C4-2B (cell line): Measurements from ENCODE around the gene B4GALNT2.

Experiments used
- CTCF ChIP-seq: fragments of 450-650 bp; conservative IDR thresholded peaks from 2 replicates; pipeline ENCODE4 v1.5.1; 2017; ENCODE audit warnings: mild to moderate bottlenecking
- ZFX ChIP-seq: fragments of 450-650 bp; IDR thresholded peaks from 2 replicates; pipeline ENCODE4 v1.6.1; 2017

GRCh38 chr17:49114703-49115102, 17.9 kb upstream of the B4GALNT2 start:
- no peak for TF ChIP-seq CTCF
- TF ChIP-seq ZFX: no peak
